GM19463 (cell line): Measurements from ENCODE around the gene ZNF500.
A peak's percentile ranks its signal among the peaks of the same experiment; 100 is the strongest.
"Not testable (repeated sequence)": the region's sequence is repeated elsewhere in the genome, so short reads cannot be mapped to it uniquely, and the experiment has no call there.

Experiments
- ATAC-seq: cut with Tn5 transposase; IDR thresholded peaks from one replicate; pipeline ENCODE4 v1.9.1; 2021; ENCODE audit warnings: mild to moderate bottlenecking, moderate library complexity; ENCODE audit not compliant: unreplicated experiment

Gene ZNF500

GRCh38 chr16:4746991-4747574, 19.9 kb downstream of the ZNF500 start:
- no peak for ATAC-seq

- no peak for ATAC-seq
Observed at GRCh38 chr16:4746215-4746614, 20.7 kb downstream of the ZNF500 start.

- ATAC-seq = no peak
Observed at GRCh38 chr16:4745274-4745569, 21.7 kb downstream of the ZNF500 start.

GRCh38 chr16:4744555-4745273, 22.2 kb downstream of the ZNF500 start:
- no peak for ATAC-seq

GRCh38 chr16:4743226-4743878, 23.6 kb downstream of the ZNF500 start:
- ATAC-seq = no peak

GRCh38 chr16:4738370-4738769, 28.6 kb downstream of the ZNF500 start:
- not testable (repeated sequence) for ATAC-seq

GRCh38 chr16:4737545-4737944, 29.4 kb downstream of the ZNF500 start:
- no peak for ATAC-seq

- ATAC-seq = no peak
Observed at GRCh38 chr16:4736546-4736945, 30.4 kb downstream of the ZNF500 start.

- ATAC-seq = peak; percentile 57
Observed at GRCh38 chr16:4734730-4735535, 32.0 kb downstream of the ZNF500 start.

GRCh38 chr16:4734063-4734729, 32.8 kb downstream of the ZNF500 start, which contains the start of the genes ANKS3 and DNAAF8:
TSS of gene ANKS3 (minus strand) at chr16:4734271. CDS start at chr16:4730149, 4,122 bp downstream.
TSS of gene DNAAF8 (plus strand) at chr16:4734537. CDS start at chr16:4736515, 1,978 bp downstream.
- peak; percentile 70 for ATAC-seq

- no peak for ATAC-seq
Observed at GRCh38 chr16:4733747-4734062, 33.3 kb downstream of the ZNF500 start.

GRCh38 chr16:4733211-4733742, 33.7 kb downstream of the ZNF500 start:
- ATAC-seq = no peak

GRCh38 chr16:4729876-4730275, 37.1 kb downstream of the ZNF500 start:
- ATAC-seq = no peak

GRCh38 chr16:4728676-4729075, 38.3 kb downstream of the ZNF500 start:
- no peak for ATAC-seq

- no peak for ATAC-seq
Observed at GRCh38 chr16:4726616-4727015, 40.3 kb downstream of the ZNF500 start.

- ATAC-seq = no peak
Observed at GRCh38 chr16:4724661-4725270, 42.2 kb downstream of the ZNF500 start.

GRCh38 chr16:4723071-4723767, 43.7 kb downstream of the ZNF500 start:
- ATAC-seq = no peak

GRCh38 chr16:4718466-4718865, 48.5 kb downstream of the ZNF500 start:
- no peak for ATAC-seq

GRCh38 chr16:4714996-4715395, 52.0 kb downstream of the ZNF500 start:
- ATAC-seq = no peak
